HCT116 (cell line): ENCODE results near the gene COG1.

Experiments
- CEBPB ChIP-seq: IDR thresholded peaks from 2 replicates; pipeline ENCODE4 v1.6.1; 2012; ENCODE audit warnings: low read depth
- ELF1 ChIP-seq: IDR thresholded peaks from 2 replicates; pipeline ENCODE4 v1.6.1; 2012; ENCODE audit warnings: low read depth, borderline replicate concordance
- EZH2 ChIP-seq: fragments of 200-600 bp; sonication (generic); IDR thresholded peaks from 2 replicates; pipeline ENCODE4 v1.6.1; 2017; ENCODE audit warnings: antibody characterized with exemption, mixed run types
- POLR2AphosphoS5 ChIP-seq: IDR thresholded peaks from 2 replicates; pipeline ENCODE4 v1.6.1; 2011; ENCODE audit warnings: mild to moderate bottlenecking, low read depth, low read length, moderate library complexity
- TCF7L2 ChIP-seq: IDR thresholded peaks from 2 replicates; pipeline ENCODE4 v1.7.0; 2011; ENCODE audit warnings: borderline replicate concordance, inconsistent platforms; ENCODE audit not compliant: insufficient read depth, insufficient read length; ENCODE audit errors: extremely low read depth
- YY1 ChIP-seq: IDR thresholded peaks from 2 replicates; pipeline ENCODE4 v1.6.1; 2011; ENCODE audit warnings: low read length, low read depth, moderate library complexity, mild to moderate bottlenecking; ENCODE audit not compliant: insufficient replicate concordance; ENCODE audit errors: extremely low read depth
- ZNF274 ChIP-seq: fragments of 200-500 bp; sonication (Bioruptor generic); IDR thresholded peaks from 2 replicates; pipeline ENCODE4 v1.6.1; 2014; ENCODE audit warnings: mild to moderate bottlenecking, low read depth, low read length, inconsistent platforms
- TF ChIP-seq, protein P1 (sequence below), 3 experiments: fragments of 200-600 bp in 1 of 3; sonication (generic) in 1 of 3; IDR thresholded peaks in 2 of 3; conservative IDR thresholded peaks in 1 of 3; 2 replicates each; pipeline ENCODE4 v1.5.1; 2012 to 2017; ENCODE audit warnings: low read depth in 2 of 3, low read length in 2 of 3, antibody characterized with exemption in 1 of 3, borderline replicate concordance in 1 of 3, control low read depth in 1 of 3, mild to moderate bottlenecking in 1 of 3, mixed read lengths in 1 of 3, mixed run types in 1 of 3, moderate library complexity in 1 of 3; ENCODE audit not compliant: insufficient read depth in 1 of 3
- TF ChIP-seq, protein P2 (sequence below): IDR thresholded peaks from 2 replicates; pipeline ENCODE4 v1.6.1; 2012; ENCODE audit warnings: low read depth

- TF ChIP-seq, protein P1, sequence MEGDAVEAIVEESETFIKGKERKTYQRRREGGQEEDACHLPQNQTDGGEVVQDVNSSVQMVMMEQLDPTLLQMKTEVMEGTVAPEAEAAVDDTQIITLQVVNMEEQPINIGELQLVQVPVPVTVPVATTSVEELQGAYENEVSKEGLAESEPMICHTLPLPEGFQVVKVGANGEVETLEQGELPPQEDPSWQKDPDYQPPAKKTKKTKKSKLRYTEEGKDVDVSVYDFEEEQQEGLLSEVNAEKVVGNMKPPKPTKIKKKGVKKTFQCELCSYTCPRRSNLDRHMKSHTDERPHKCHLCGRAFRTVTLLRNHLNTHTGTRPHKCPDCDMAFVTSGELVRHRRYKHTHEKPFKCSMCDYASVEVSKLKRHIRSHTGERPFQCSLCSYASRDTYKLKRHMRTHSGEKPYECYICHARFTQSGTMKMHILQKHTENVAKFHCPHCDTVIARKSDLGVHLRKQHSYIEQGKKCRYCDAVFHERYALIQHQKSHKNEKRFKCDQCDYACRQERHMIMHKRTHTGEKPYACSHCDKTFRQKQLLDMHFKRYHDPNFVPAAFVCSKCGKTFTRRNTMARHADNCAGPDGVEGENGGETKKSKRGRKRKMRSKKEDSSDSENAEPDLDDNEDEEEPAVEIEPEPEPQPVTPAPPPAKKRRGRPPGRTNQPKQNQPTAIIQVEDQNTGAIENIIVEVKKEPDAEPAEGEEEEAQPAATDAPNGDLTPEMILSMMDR (IDR thresholded peaks at IDR 0.05 in 2 of 3, conservative IDR thresholded peaks at IDR 0.05 in 1 of 3; ENCODE audit: borderline replicate concordance in 1 of 3, insufficient read depth in 1 of 3, low read depth in 2 of 3, low read length in 2 of 3), result no peak
- no peak for TF ChIP-seq EZH2
- TF ChIP-seq, protein P2, sequence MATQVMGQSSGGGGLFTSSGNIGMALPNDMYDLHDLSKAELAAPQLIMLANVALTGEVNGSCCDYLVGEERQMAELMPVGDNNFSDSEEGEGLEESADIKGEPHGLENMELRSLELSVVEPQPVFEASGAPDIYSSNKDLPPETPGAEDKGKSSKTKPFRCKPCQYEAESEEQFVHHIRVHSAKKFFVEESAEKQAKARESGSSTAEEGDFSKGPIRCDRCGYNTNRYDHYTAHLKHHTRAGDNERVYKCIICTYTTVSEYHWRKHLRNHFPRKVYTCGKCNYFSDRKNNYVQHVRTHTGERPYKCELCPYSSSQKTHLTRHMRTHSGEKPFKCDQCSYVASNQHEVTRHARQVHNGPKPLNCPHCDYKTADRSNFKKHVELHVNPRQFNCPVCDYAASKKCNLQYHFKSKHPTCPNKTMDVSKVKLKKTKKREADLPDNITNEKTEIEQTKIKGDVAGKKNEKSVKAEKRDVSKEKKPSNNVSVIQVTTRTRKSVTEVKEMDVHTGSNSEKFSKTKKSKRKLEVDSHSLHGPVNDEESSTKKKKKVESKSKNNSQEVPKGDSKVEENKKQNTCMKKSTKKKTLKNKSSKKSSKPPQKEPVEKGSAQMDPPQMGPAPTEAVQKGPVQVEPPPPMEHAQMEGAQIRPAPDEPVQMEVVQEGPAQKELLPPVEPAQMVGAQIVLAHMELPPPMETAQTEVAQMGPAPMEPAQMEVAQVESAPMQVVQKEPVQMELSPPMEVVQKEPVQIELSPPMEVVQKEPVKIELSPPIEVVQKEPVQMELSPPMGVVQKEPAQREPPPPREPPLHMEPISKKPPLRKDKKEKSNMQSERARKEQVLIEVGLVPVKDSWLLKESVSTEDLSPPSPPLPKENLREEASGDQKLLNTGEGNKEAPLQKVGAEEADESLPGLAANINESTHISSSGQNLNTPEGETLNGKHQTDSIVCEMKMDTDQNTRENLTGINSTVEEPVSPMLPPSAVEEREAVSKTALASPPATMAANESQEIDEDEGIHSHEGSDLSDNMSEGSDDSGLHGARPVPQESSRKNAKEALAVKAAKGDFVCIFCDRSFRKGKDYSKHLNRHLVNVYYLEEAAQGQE, result no peak
- no peak for TF ChIP-seq POLR2AphosphoS5
- no peak for TF ChIP-seq TCF7L2
- TF ChIP-seq ZNF274, result no peak
- no peak for TF ChIP-seq YY1
- no peak for TF ChIP-seq CEBPB
- TF ChIP-seq ELF1, result no peak
Observed at GRCh38 chr17:73179387-73179786, 13.5 kb upstream of the COG1 start.
